SH-SY5Y (cell line): Measurements from ENCODE around the gene CFTR.

Experiments
- GATA2 ChIP-seq: IDR thresholded peaks from 2 replicates; pipeline ENCODE4 v1.6.1; 2011; ENCODE audit warnings: mild to moderate bottlenecking, low read depth, low read length
- GATA3 ChIP-seq: IDR thresholded peaks from 2 replicates; pipeline ENCODE4 v1.6.1; 2011; ENCODE audit warnings: low read depth, mild to moderate bottlenecking, low read length, moderate library complexity

DNA sequence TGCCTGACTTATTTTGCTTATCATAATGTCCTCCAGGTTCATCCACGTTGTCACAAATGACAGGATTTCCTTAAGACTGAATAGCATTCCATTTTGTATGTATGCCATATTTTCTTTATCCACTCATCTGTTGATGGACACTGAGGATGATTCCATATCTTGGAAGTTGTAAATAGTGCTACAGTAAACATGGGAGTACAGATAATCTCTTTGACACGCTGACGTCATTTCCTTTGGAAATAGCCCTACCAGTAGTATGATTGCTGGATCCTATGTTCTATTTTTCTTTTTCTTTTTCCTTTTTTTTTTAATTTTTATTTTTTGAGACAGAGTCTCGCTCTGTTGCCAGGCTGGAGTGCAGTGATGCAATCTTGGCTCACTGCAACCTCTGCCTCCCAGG lies 225.8 kb downstream of the CFTR start:
- no peak for TF ChIP-seq GATA3
- no peak for TF ChIP-seq GATA2
